NCI-H345 (cell line): ENCODE results near the gene TMEM39B.
"Not testable (repeated sequence)": the region's sequence is repeated elsewhere in the genome, so short reads cannot be mapped to it uniquely, and the experiment has no call there.

ENCODE experiments used
- DNase-seq: peaks from one replicate; lab custom pipeline; 2025; lab: John Stamatoyannopoulos, UW

Gene TMEM39B

DNA sequence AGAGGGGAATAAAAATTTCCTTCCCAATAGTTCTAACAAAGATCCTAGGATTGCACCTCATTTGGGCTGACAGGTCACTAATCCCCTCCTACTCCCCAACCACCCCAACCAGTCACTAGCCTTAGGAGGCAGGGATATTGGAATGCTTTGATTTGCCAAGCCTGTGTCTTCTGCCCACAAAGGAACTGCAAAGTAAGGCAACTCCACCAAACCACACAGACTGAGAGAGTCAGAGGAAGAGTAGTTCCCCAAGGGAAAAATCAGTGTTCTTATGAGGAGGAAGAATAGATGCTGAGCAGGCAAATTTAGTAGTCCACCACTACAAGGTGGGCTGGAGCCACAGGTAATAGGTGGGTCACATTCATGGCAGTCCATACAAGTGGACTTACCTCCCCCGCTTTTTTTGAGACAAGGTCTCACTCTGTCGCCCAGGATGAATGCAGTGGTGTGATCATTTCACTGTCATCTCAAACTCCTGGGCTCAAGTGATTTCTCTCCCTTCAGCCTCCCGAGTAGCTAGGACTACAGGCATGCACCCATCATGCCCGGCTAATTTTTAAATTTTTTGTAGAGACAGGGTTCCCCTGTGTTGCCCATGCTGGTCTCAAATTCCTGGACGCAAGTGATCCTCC lies 3.7 kb upstream of the TMEM39B start:
- DNase-seq = no peak

DNA sequence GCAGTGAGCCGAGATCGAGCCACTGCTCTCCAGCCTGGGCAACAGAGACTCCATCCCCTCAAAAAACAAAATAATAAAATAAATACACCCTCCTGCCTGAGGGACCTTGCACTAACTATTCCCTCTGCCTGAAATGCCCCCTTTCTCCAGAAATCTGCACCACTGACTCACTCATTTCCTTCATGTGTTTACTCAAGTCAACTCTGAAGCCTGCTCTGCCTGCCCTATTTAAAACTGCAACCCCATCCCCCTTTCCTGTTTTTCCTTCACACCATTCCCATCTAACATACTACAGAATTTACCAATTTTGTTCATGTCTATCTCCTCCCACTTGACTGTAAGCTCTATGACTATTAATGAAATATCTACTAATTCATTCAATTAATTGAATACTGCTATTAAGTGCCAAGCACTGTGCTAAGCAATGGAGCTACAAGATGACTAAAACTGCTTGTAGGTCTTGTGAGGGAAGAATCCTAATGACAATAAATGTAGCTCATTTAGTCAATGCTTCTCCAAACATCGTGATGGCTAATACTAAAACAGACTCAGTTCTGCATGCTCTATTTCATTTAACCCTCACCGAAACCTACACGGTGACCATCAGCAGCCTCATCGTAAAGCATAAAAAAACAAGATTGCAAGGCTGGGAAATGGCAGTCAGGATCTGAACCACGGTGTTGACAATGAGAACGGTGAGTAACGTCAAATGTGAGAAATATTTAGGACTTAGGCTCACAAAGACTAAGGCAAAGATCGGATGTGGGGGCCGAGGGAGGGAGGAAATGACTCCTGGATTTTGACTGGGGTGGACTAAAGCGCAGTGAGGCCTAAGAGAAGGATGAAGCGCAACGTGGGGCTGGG lies 749 bp upstream of the TMEM39B start:
- no peak for DNase-seq

- peak; percentile 91 for DNase-seq
These were observed 825 bp downstream of the TMEM39B start for GRCh38 chr1:32073299-32074229.

DNA sequence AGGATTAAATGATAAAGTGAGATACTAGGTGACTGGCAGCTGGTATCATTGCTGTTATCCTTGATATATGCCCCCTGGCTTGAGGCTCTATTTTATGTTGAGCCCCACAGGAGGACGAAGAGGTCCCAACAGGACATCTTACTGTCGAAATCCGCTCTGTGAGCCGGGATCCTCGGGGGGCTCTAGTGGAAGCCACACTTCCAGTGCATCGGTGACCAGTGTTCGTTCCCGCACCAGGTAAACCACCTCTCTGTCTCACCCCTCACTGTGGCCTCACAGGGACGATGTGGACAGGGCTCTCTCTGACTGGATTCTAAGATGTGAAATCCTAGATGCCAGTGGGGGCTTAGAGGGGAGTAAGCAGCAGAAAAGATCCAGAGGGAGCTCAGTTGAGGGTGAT lies 2.1 kb downstream of the TMEM39B start:
- DNase-seq = no peak

DNA sequence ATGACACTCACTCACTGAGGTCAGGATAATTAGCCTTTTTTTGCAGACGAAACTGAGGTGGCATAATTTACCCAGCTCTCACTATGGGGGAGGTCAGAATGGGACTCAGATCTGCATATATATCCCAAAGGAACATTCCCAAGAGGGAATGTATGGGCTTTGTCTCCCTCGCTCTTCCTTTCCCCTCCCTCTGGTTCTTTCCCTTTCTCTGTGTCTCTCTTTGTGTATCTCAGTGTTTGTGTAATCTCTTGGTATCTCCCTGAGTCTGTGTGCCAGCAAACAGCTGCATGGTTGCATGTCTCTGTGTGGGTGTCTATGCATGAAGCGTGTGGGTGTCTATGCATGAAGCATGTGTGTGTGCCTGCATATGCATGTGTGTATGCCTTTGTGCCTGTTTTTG lies 4.7 kb downstream of the TMEM39B start:
- DNase-seq = no peak

DNA sequence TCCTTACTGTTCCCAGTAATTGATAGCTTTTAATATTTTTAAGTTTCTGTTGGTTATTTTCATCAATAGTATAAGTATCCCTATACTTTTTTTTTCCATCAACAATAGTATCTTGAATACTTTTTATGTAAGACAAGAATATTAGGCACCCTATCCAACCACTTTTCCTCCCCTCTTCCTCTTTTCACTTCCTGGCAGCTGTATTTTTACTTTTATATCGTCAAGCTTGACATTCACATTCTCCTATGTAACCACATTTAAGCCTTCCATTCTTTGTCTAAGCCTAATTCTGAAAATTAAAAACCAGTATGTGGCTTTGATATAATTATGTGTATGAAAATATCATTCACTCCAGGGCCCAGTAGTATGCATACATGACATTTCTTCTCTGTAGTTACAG lies 9.3 kb downstream of the TMEM39B start:
- no peak for DNase-seq

- not testable (repeated sequence) for DNase-seq
These were observed 13.6 kb downstream of the TMEM39B start for GRCh38 chr1:32086381-32086780.

DNA sequence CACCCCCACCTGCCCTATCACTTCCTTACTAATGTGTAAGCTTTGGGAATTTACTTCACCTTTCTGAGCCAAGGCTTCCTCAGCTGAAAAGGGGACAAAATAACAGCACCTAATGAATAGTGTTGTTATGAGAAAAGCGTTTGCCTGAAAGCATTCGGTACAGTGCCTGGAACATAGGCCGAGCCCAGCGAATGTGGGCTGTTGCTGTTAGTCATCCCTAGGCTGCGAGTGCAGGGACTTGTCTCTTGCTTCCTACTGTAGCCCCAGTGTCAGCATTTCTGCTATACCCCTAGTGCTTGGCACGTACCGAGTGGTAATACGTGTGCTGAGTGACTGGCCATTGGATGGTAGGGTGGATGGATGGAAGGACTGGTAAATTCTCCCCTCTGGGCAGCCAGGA lies 18.4 kb downstream of the TMEM39B start:
- no peak for DNase-seq

GRCh38 chr1:32091591-32091990 lies 18.9 kb downstream of the TMEM39B start:
- DNase-seq = no peak

DNA sequence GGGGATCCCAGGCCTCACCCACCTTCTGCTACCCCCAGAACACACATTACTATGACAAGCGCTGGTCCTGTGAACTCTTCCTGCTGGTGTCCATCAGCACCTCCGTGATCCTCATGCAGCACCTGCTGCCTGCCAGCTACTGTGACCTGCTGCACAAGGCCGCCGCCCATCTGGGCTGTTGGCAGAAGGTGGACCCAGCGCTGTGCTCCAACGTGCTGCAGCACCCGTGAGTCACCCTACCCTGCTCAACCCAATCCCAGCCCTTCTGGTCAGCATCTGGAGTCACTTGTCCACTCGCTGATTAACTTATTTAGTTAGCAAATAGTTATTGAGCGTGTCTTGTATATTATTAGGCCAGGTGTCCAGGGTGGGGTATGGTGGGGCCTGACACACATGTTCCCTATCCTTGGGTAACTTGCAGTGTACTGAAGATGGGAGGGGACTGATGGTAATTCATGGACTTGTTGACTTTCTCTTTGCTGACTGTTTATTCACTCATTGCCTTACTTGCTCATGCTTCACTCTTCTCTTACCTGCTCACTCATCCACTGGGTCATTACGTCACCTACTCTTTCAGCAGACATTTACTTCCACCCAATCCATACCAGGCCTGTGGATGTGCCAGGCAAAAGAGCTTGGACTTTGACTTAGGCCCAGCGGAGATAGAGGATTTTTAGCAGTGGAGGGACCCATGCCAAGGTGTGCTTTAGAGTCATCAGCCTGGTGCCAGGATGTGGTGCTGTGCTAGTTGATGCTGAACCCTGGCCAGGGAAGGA lies 22.2 kb downstream of the TMEM39B start:
- no peak for DNase-seq

- no peak for DNase-seq
These were observed 26.7 kb downstream of the TMEM39B start for GRCh38 chr1:32099426-32099825.

- no peak for DNase-seq
These were observed 27.6 kb downstream of the TMEM39B start for GRCh38 chr1:32100359-32100758.

GRCh38 chr1:32100807-32101708 lies 28.3 kb downstream of the TMEM39B start:
- DNase-seq = no peak

GRCh38 chr1:32104127-32104526 lies 31.4 kb downstream of the TMEM39B start:
- DNase-seq = no peak

DNA sequence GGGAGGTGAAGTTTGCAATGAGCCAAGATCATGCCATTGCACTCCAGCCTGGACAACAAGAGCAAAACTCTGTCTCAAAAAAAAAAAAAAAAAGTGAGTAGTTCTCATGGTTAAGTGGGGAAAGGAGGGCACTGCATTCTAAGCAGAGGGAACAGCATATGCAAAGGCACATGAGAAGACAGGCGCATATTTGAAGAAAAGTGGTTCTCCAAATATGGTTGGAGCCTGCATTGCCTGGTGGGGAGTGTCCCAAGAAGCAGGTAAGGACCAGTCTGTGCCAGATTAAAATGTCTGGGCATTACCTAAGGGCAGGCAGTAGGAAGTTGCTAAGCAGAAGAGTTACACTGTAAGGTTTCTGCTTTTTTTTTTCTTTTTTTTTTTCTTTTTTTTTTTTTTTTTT lies 32.6 kb downstream of the TMEM39B start:
- DNase-seq = no peak

GRCh38 chr1:32106663-32107275 lies 34.0 kb downstream of the TMEM39B start:
- no peak for DNase-seq

GRCh38 chr1:32107742-32108661 lies 35.3 kb downstream of the TMEM39B start, which contains the start of gene KPNA6:
Gene KPNA6 (plus strand): TSS chr1:32108056. CDS start chr1:32108131, 75 bp downstream.
- DNase-seq = peak; percentile 95

GRCh38 chr1:32111040-32111623 lies 38.4 kb downstream of the TMEM39B start:
- no peak for DNase-seq

GRCh38 chr1:32111789-32112188 lies 39.0 kb downstream of the TMEM39B start:
- DNase-seq = no peak
